ENCODE measurements around the gene FAU. TPM values are rescaled to one million over a fixed set of nuclear protein-coding genes. Genes with fewer than 3 reads are reported as not detected.

Gene FAU
- total and polyA plus RNA-seq, 2 of the 13 experiments (the other 11 are each of a cell fraction or from before 2014, with no cell fraction given): 374 to 869 TPM

GRCh38 chr11:65096926-65097325 lies 25.0 kb downstream of the FAU start:
- H3K9me3 ChIP-seq (ENCODE audit: low read length): no peaks in the 10 kb centered on the region

More at GRCh38 chr11:65096926-65097325, 25.0 kb downstream of the FAU start:
- Histone ChIP-seq H2AFZ (ENCODE audit: low read length) (no peak overlapping the region), H3K79me2 (ENCODE audit: insufficient read depth, low read length) (peaks cover 5% of the 10 kb centered on the region), H3K4me3 (replicated peaks in 1 of 3; ENCODE audit: insufficient read depth in 1 of 3, low read depth in 2 of 3, low read length in 3 of 3) (peak overlapping the region; percentile 78 to 85 (median 83)), H3K27me3 (ENCODE audit: control insufficient read depth in 1 of 2, insufficient read depth in 2 of 2, low read length in 2 of 2) (no peaks in the 10 kb centered on the region; a peak in 1 of 5 replicates), H3K4me2 (ENCODE audit: low read depth, low read length) (peak overlapping the region; percentile 98), H3K36me3 (replicated peaks in 1 of 2; ENCODE audit: control insufficient read depth in 1 of 2, insufficient read depth in 2 of 2, low read length in 2 of 2) (peaks cover 0 to 4% of the 10 kb centered on the region in 2 experiments; a peak in 1 of 5 replicates), H3K4me1 (ENCODE audit: insufficient read depth, low read length) (peaks cover 50% of the 10 kb centered on the region), H3K27ac (ENCODE audit: extremely low read length, insufficient read depth, low read length) (peak overlapping the region; percentile 93), H3K9ac (ENCODE audit: insufficient read depth, low read depth, low read length) (peak overlapping the region; percentile 83), H4K20me1 (ENCODE audit: insufficient read depth, low read length) (no peaks in the 10 kb centered on the region)
- no peak for ATAC-seq
- TSS peak; percentile 56 for BruUV-seq (replicated peaks)
- TF ChIP-seq ETS1 (CRISPR knock-in tag; IDR thresholded peaks at IDR 0.05) (no peak), IKZF5 (CRISPR knock-in tag; IDR thresholded peaks at IDR 0.05) (0 out of 2 replicates have a peak, but pooled peaks have one; percentile 35), ZNF850 (CRISPR knock-in tag; conservative IDR thresholded peaks at IDR 0.05) (0 out of 2 replicates have a peak, but pooled peaks have one; percentile 3), THAP7 (CRISPR knock-in tag; IDR thresholded peaks at IDR 0.05) (0 out of 2 replicates have a peak, but pooled peaks have one; percentile 39), ARNT (IDR thresholded peaks at IDR 0.05) (no peak)
- ChIA-PET CTCF (ENCODE audit: low intra/inter-chr PET ratio, low total read pairs) (no interaction called here), POLR2A (interaction anchor here (0.6 to 8.1 kb wide), 24 partner anchors 15 to 380 kb away, joined by 3 to 86 read pairs (median 4); partner anchors contain the start of genes ARL2, BATF2, CAPN1 and FAU)
- FAIRE-seq: no peak
- intact Hi-C loops (cut with micrococcal nuclease; ENCODE audit: unreplicated experiment): loop anchor here (2.0 kb wide), 1 partner anchor 14 kb away; the partner anchor contains the start of gene TM7SF2
- in situ Hi-C loops (cut with HindIII; ENCODE audit: extremely low pct_ligation_motif_present, low pct_unique_long_range_greater_than_20kb): no loop called here
- DNase-seq (ENCODE audit: low spot score): no peak
- 89% methylated on average over 1 of the region's 8 CpGs for WGBS (ENCODE audit: low lambda C conversion rate)

Data from HepG2 (cell line).